Right ventricle myocardium inferior (tissue), 1 donor: ENCODE measurements around the gene PAIP2. TPM values are rescaled to one million over a fixed set of nuclear protein-coding genes. Genes with fewer than 3 reads are reported as not detected.
A peak's percentile ranks its signal among the peaks of the same experiment; 100 is the strongest.

Experiments used
- ATAC-seq: fragments of 200-7000 bp; cut with Tn5 transposase; one replicate; pipeline ENCODE4 v1.9.1; 2020; ENCODE audit warnings: mild to moderate bottlenecking, moderate library complexity
- DNase-seq: peaks from one replicate; pipeline ENCODE4 v3.0.0; 2021; ENCODE audit errors: missing footprints
- intact Hi-C: fragments of 100-400 bp; cut with DNase I; formaldehyde crosslinking; loops from one replicate; pipeline ENCODE4 v1.11.0; 2022
- total RNA-seq: library from RNA; stranded (reverse); fragmentation: NEBNext Ultra II Directional; extraction: Animal tissue kit (Norgen Biotek cat#: 25700); gene quantifications from one replicate; pipeline ENCODE4 v1.2.1, GENCODE V29; 2021
- donor health status: DM: no; HTN: yes; CAD: no; lungs with severe emphysema.

PAIP2 gene
- total RNA-seq, 1 donor from 2014 or later = 144 TPM

DNA sequence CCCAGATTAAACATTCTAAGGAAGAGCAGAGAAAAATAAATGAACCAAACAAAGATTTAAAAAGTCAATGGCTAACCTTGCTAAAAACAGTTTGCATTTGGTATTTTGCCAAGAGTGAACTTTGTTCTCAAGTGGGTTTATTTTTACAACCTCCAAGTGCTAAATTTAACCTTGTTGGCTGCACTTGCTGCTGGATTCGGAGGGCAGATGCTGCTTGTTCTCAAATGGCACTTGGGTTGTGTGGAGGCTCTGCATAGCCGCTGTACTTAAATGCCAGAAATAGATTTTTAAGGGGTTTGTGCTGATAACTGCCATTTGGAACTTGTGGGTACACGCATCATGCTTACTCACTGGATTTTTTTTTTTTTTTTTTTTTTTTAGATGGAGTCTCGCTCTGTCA, 75.6 kb downstream of the PAIP2 start:
- intact Hi-C loops = no loop called here
- DNase-seq = no peak

GRCh38 chr5:139418793-139419192, 77.1 kb downstream of the PAIP2 start:
- intact Hi-C loops = no loop called here

More for the DNA sequence above, 75.6 kb downstream of the PAIP2 start:
- peak; percentile 69 for ATAC-seq

More at GRCh38 chr5:139418793-139419192, 77.1 kb downstream of the PAIP2 start:
- ATAC-seq (peak; percentile 68), DNase-seq (no peak)

Other genes with a start within 250 kb of the PAIP2 start
- gene SIL1, start 143.5 kb upstream of the PAIP2 start, total RNA-seq = 46.2 TPM
- gene MATR3, start 48.1 kb upstream of the PAIP2 start, total RNA-seq = 120 TPM
- not detected for gene SLC23A1, start 41.4 kb downstream of the PAIP2 start, total RNA-seq
- gene MZB1, start 48.1 kb downstream of the PAIP2 start, total RNA-seq = 1.2 TPM
- 49.3 TPM for gene PROB1, start 53.2 kb downstream of the PAIP2 start, total RNA-seq
- gene SPATA24, start 62.2 kb downstream of the PAIP2 start, total RNA-seq = 17.2 TPM
- 7.9 TPM for gene DNAJC18, start 97.7 kb downstream of the PAIP2 start, total RNA-seq
- gene ECSCR, start 120.9 kb downstream of the PAIP2 start, total RNA-seq = 21.4 TPM
- not detected for gene SMIM33, start 129.2 kb downstream of the PAIP2 start, total RNA-seq
- 47.2 TPM for gene STING1, start 140.9 kb downstream of the PAIP2 start, total RNA-seq
- 116 TPM for gene UBE2D2, start 219.5 kb downstream of the PAIP2 start, total RNA-seq